NCI-H460 (cell line): ENCODE data around the gene SCN1B. TPM values are rescaled to one million over a fixed set of nuclear protein-coding genes. Genes with fewer than 3 reads are reported as not detected.

ENCODE experiments used
- total RNA-seq: library from RNA; depleted of rRNA; stranded (reverse); fragments of >200 nt; shearing (Covaris generic); gene quantifications from 2 replicates; pipeline ENCODE4 v1.2.3, GENCODE V29; 2014; rRNA removed

SCN1B gene
- total RNA-seq, 1 experiment from 2014 or later: 0.82 TPM

Other genes with a start within 250 kb of the SCN1B start
- 4.2 and 5.2 TPM in 2 replicates for gene ZNF30, start 103.6 kb upstream of the SCN1B start, total RNA-seq
- 1.2 and 1.3 TPM in 2 replicates for gene ZNF792, start 66.2 kb upstream of the SCN1B start, total RNA-seq
- 28.8 and 34.5 TPM in 2 replicates for gene GRAMD1A, start 30.1 kb upstream of the SCN1B start, total RNA-seq
- not detected in 2 replicates for gene HPN, start 11.3 kb downstream of the SCN1B start, total RNA-seq
- not detected in 2 replicates for gene FXYD3, start 85.4 kb downstream of the SCN1B start, total RNA-seq
- gene LGI4, start 104.6 kb downstream of the SCN1B start, total RNA-seq: 0.12 TPM in 1 of 2 replicates, not detected in the other
- not detected in 2 replicates for gene FXYD1, start 108.4 kb downstream of the SCN1B start, total RNA-seq
- not detected in 2 replicates for gene FXYD7, start 112.8 kb downstream of the SCN1B start, total RNA-seq
- gene FXYD5, start 124.3 kb downstream of the SCN1B start, total RNA-seq: 104 TPM in 2 replicates
- not detected in 2 replicates for gene FAM187B, start 198.3 kb downstream of the SCN1B start, total RNA-seq
- gene LSR, start 218.5 kb downstream of the SCN1B start, total RNA-seq: 0.10 and 0.63 TPM in 2 replicates
- gene USF2, start 238.5 kb downstream of the SCN1B start, total RNA-seq: 42.8 and 43.9 TPM in 2 replicates